Stimulated activated CD8-positive, alpha-beta memory T cell treated with anti-CD3 and anti-CD28 coated beads, Interleukin-15, amount 100 ng/mL, for 1 hour (primary cell): ENCODE measurements around the gene BUD23.
"Not testable (repeated sequence)": the region's sequence is repeated elsewhere in the genome, so short reads cannot be mapped to it uniquely, and the experiment has no call there.

Experiments used
- DNase-seq: peaks from one replicate; pipeline ENCODE4 v3.0.0-alpha.2; 2020; ENCODE audit warnings: low read depth

BUD23 gene

GRCh38 chr7:73683056-73683787 lies at the start of gene BUD23, which contains the start of gene DNAJC30:
Gene BUD23, plus strand, starts transcription at chr7:73683597. Its CDS starts 29 bp downstream, at chr7:73683626.
Gene DNAJC30, minus strand, starts transcription at chr7:73683453. Its CDS starts 30 bp downstream, at chr7:73683423.
- DNase-seq, result peak; percentile 96

GRCh38 chr7:73633844-73634243 lies 49.6 kb upstream of the BUD23 start:
- no peak for DNase-seq

- DNase-seq, result no peak
Measured at GRCh38 chr7:73635428-73636200, 47.8 kb upstream of the BUD23 start.

GRCh38 chr7:73638911-73639310 lies 44.5 kb upstream of the BUD23 start:
- no peak for DNase-seq

- DNase-seq, result no peak
Measured at GRCh38 chr7:73642834-73643233, 40.6 kb upstream of the BUD23 start.

- DNase-seq, result no peak
Measured at GRCh38 chr7:73644688-73645286, 38.6 kb upstream of the BUD23 start.

GRCh38 chr7:73645643-73646174 lies 37.7 kb upstream of the BUD23 start:
- DNase-seq, result no peak

- no peak for DNase-seq
Measured at GRCh38 chr7:73646785-73647724, 36.3 kb upstream of the BUD23 start.

- DNase-seq, result no peak
Measured at GRCh38 chr7:73647725-73648592, 35.4 kb upstream of the BUD23 start.

- DNase-seq, result no peak
Measured at GRCh38 chr7:73648593-73649332, 34.6 kb upstream of the BUD23 start.

GRCh38 chr7:73649576-73649975 lies 33.8 kb upstream of the BUD23 start:
- DNase-seq, result no peak

GRCh38 chr7:73650524-73650923 lies 32.9 kb upstream of the BUD23 start:
- no peak for DNase-seq

- DNase-seq, result no peak
Measured at GRCh38 chr7:73652541-73652949, 30.9 kb upstream of the BUD23 start.

- not testable (repeated sequence) for DNase-seq
Measured at GRCh38 chr7:73655309-73655708, 28.1 kb upstream of the BUD23 start.

GRCh38 chr7:73659983-73660382 lies 23.4 kb upstream of the BUD23 start:
- DNase-seq, result no peak

GRCh38 chr7:73660594-73660993 lies 22.8 kb upstream of the BUD23 start:
- not testable (repeated sequence) for DNase-seq

GRCh38 chr7:73663033-73663432 lies 20.4 kb upstream of the BUD23 start:
- no peak for DNase-seq

GRCh38 chr7:73667344-73668102 lies 15.9 kb upstream of the BUD23 start, which contains the start of gene VPS37D:
Gene VPS37D, plus strand, starts transcription at chr7:73667831. Its CDS starts 128 bp downstream, at chr7:73667959.
- peak; percentile 84 for DNase-seq
